ENCODE results near the gene SORL1. TPM values are rescaled to one million over a fixed set of nuclear protein-coding genes. Genes with fewer than 3 reads are reported as not detected.

The SORL1 gene
- total RNA-seq, 1 experiment from 2014 or later, result 68.3 TPM

GRCh38 chr11:121595717-121596161, 143.6 kb downstream of the SORL1 start:
- H3K23ac ChIP-seq (ENCODE audit: insufficient read length, low read depth, low read length), result no peak overlapping the region
- H3T11ph ChIP-seq (ENCODE audit: low read length), result no peak overlapping the region
- WGBS (ENCODE audit: extremely low coverage, insufficient read length, low lambda C conversion rate), result no CpG with 5 or more reads among the region's 15 CpGs
- no peaks in the 10 kb centered on the region for H3K4me1 Mint-ChIP-seq
- H3K56ac ChIP-seq (ENCODE audit: insufficient read length, low read depth, low read length), result no peak overlapping the region
- H2BK5ac ChIP-seq (ENCODE audit: insufficient read length, low read length), result no peak overlapping the region
- no peak overlapping the region for H4K5ac ChIP-seq (ENCODE audit: insufficient read length, low read depth, low read length)
- no peak overlapping the region for H3K9ac ChIP-seq (ENCODE audit: extremely low read depth, insufficient read length, low read length)
- H2BK12ac ChIP-seq (ENCODE audit: insufficient read length, low read depth, low read length), result no peak overlapping the region
- no peaks in the 10 kb centered on the region for H3K27me3 Mint-ChIP-seq (ENCODE audit: low read depth)
- peaks cover 42 to 90% (median 86%) of the 10 kb centered on the region in 3 experiments; a peak in 6 of 7 replicates for H3K36me3 Mint-ChIP-seq (ENCODE audit: insufficient read depth in 1 of 3, low read depth in 3 of 3)
- H2AK5ac ChIP-seq (ENCODE audit: insufficient read length, low read length), result no peak overlapping the region
- no peak for TF ChIP-seq CTCF (conservative IDR thresholded peaks at IDR 0.05)
- no peak overlapping the region for H2BK15ac ChIP-seq (ENCODE audit: low read depth, low read length)
- H3K14ac ChIP-seq (ENCODE audit: insufficient read depth, low read length), result no peak overlapping the region
- H3K9me3 ChIP-seq (ENCODE audit: control insufficient read depth, low read depth, low read length), result no peaks in the 10 kb centered on the region
- H4K91ac ChIP-seq (ENCODE audit: insufficient read length, low read depth, low read length), result no peak overlapping the region
- no peaks in the 10 kb centered on the region for H3K23me2 ChIP-seq (ENCODE audit: insufficient read length, low read depth, low read length, poor library complexity, severe bottlenecking)
- H3K4ac ChIP-seq (ENCODE audit: low read depth, low read length), result no peak overlapping the region
- H2BK20ac ChIP-seq (ENCODE audit: low read depth, low read length, poor library complexity, severe bottlenecking), result no peak overlapping the region
- H3K4me2 ChIP-seq (ENCODE audit: insufficient read depth, insufficient read length, low read length), result no peak overlapping the region
- no peak overlapping the region; a peak in 1 of 7 replicates for H3K27ac Mint-ChIP-seq
- H3K4me3 Mint-ChIP-seq, result no peak overlapping the region
- H3K4me1 ChIP-seq (ENCODE audit: insufficient read depth, low read length), result no peaks in the 10 kb centered on the region
- no peaks in the 10 kb centered on the region for H4K20me1 ChIP-seq (ENCODE audit: control insufficient read depth, insufficient read depth, insufficient read length)
- H3K79me1 ChIP-seq (ENCODE audit: insufficient read depth, low read depth, low read length, poor library complexity, severe bottlenecking), result peaks cover 3% of the 10 kb centered on the region
- no peak overlapping the region for H2AFZ ChIP-seq (ENCODE audit: low read length)
- no peaks in the 10 kb centered on the region for H3K79me2 ChIP-seq (ENCODE audit: insufficient read depth, low read length)
- DNase-seq, result no peak
- no peaks in the 10 kb centered on the region for H3K9me3 Mint-ChIP-seq
- H2BK120ac ChIP-seq (ENCODE audit: low read depth, low read length, poor library complexity, severe bottlenecking), result no peak overlapping the region
- H3K18ac ChIP-seq (ENCODE audit: insufficient read length, low read depth, low read length), result no peak overlapping the region
- no peak overlapping the region for H3K27ac ChIP-seq (ENCODE audit: insufficient read length, low read depth, low read length)
- no peaks in the 10 kb centered on the region for H3K27me3 ChIP-seq (ENCODE audit: insufficient read depth, low read length)
- H4K8ac ChIP-seq (replicated peaks; ENCODE audit: insufficient read length, low read depth, low read length), result no peak overlapping the region

All from H9 (cell line).